Activated CD4-positive, alpha-beta T cell treated with anti-CD3 and anti-CD28 coated beads for 36 hours (primary cell): ENCODE results near the gene TRIM67. TPM values are rescaled to one million over a fixed set of nuclear protein-coding genes. Genes with fewer than 3 reads are reported as not detected.

Experiments
- ATAC-seq: fragments of 200-7000 bp; cut with Tn5 transposase; one replicate; pipeline ENCODE4 v1.10.0; 2021; ENCODE audit warnings: mild to moderate bottlenecking, moderate library complexity
- CTCF ChIA-PET: fragments of 350-600 bp; sonication (Branson Sonifier 250); formaldehyde crosslinking; loops from one replicate; lab custom pipeline; 2021; ENCODE audit warnings: antibody characterized with exemption; lab: Charles Lee
- POLR2A ChIA-PET: fragments of 350-600 bp; sonication (Branson Sonifier 250); formaldehyde crosslinking; loops from one replicate; lab custom pipeline; 2021; ENCODE audit warnings: antibody characterized with exemption, inconsistent platforms; lab: Charles Lee
- DNase-seq: peaks from one replicate; pipeline ENCODE4 v3.0.0-alpha.2; 2020
- H3K27ac Mint-ChIP-seq: one replicate; pipeline ENCODE4 v1.8.0; 2021; ENCODE audit warnings: mixed read lengths
- H3K27me3 Mint-ChIP-seq: one replicate; pipeline ENCODE4 v1.8.0; 2021; ENCODE audit warnings: mixed read lengths
- H3K36me3 Mint-ChIP-seq: one replicate; pipeline ENCODE4 v1.8.0; 2021; ENCODE audit warnings: low read depth, mixed read lengths
- H3K4me1 Mint-ChIP-seq: one replicate; pipeline ENCODE4 v1.8.0; 2021; ENCODE audit warnings: mixed read lengths
- H3K4me3 Mint-ChIP-seq: one replicate; pipeline ENCODE4 v1.8.0; 2021; ENCODE audit warnings: mild to moderate bottlenecking, moderate library complexity, mixed read lengths
- H3K9me3 Mint-ChIP-seq: one replicate; pipeline ENCODE4 v1.8.0; 2021; ENCODE audit warnings: low read depth, mixed read lengths
- intact Hi-C, 2 experiments: fragments of 100-400 bp; cut with DNase I in 1 of 2; cut with micrococcal nuclease in 1 of 2; formaldehyde crosslinking; loops; one replicate each; pipeline versions ENCODE4 v1.14.2 to v1.15.1; 2022 to 2024; cut with DNase I, micrococcal nuclease
- total RNA-seq, 2 experiments: library from RNA; stranded (reverse); gene quantifications; one replicate each; pipeline ENCODE4 v1.2.3, GENCODE V29; 2021

Gene TRIM67
- total RNA-seq, 2 experiments from 2014 or later: not detected

DNA sequence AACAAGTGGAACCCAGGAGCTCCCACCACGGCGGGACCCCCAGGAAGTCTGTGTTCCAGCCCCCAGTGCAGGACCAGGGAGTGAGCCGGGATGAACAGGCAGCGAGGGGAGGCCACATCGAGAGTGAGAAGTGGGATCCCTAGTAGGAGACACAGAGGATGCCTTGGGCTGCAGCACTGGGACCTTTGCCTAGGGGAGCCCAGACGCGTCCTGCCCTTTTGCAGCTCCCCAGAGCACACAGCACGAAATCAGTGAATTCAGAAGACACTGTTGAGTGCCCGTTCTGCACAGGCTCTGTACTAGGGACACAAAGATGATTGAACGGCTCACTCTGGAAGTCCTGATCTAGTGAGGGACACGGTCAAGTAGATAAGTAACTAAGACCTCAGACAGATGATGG is 23.5 kb downstream of the TRIM67 start:
- H3K9me3 Mint-ChIP-seq: no peaks in the 10 kb centered on the region
- peaks cover 23% of the 10 kb centered on the region for H3K27me3 Mint-ChIP-seq
- no peaks in the 10 kb centered on the region for H3K36me3 Mint-ChIP-seq
- no peak overlapping the region for H3K4me3 Mint-ChIP-seq
- H3K27ac Mint-ChIP-seq: no peak overlapping the region
- no peak for DNase-seq
- ATAC-seq: no peak
- ChIA-PET POLR2A (no interaction called here), CTCF (no interaction called here)
- intact Hi-C loops: no loop called here
- no peaks in the 10 kb centered on the region for H3K4me1 Mint-ChIP-seq

DNA sequence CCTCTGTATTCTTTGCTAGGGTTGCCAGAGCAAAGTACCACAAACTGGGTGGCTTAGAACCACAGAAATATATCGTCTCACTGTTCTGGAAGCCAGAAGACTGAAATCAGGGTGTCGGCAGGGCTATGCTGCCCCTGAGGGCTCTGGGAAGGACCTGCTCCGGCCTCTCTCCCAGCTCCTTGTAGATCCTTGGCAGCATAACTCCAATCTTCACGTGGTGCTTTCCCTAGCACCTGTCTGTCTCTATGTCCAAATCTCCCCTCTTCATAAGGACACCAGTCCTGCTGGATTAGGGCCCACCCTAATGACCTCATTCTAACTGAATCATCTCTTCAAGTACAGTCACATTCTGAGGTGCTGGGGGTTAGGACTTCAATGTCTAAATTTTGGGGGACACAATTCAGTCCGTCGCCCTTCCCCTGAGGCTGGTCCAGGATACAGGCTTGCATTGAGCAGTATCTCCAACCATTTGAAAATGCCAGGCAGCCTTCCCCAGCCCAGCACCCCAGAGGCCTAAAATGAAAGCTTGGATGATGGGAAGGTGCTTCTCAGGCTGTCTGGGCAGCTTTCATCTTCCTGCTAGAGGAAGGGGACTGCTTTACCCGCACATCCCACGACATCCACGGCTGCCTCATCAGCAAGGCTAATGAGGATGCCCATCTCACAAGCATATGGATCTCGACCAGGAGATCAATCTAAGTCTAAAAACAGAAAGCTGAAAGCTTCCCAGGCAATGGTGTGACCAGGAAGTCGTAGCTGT is 24.7 kb downstream of the TRIM67 start:
- peaks cover 22% of the 10 kb centered on the region for H3K27me3 Mint-ChIP-seq
- ATAC-seq (no peak), DNase-seq (no peak)
- ChIA-PET CTCF (no interaction called here), POLR2A (no interaction called here)
- no peaks in the 10 kb centered on the region for H3K9me3 Mint-ChIP-seq
- no peak overlapping the region for H3K27ac Mint-ChIP-seq
- intact Hi-C loops: no loop called here
- no peak overlapping the region for H3K4me3 Mint-ChIP-seq
- H3K36me3 Mint-ChIP-seq: no peaks in the 10 kb centered on the region
- no peaks in the 10 kb centered on the region for H3K4me1 Mint-ChIP-seq

DNA sequence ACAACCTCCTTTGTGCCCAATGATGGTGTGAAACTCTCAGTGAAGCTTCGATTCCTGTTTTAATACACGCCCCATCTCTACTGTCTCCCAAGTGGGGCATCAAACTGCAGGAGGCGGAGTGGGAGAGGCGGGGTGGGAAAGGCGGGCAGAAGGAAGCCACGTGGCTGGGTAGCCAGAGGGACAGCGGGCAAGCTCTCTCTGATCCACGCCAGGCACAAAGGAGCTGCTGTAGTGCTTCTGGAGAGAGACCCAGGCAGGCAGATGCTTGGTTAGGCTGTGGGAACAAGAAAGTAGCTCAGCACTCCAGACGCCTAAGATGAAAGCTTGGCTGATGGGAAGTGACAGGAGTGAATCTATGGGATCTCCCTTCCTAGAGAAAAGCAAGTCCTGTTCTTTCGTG is 25.7 kb downstream of the TRIM67 start:
- no peak overlapping the region for H3K27ac Mint-ChIP-seq
- DNase-seq (no peak), ATAC-seq (no peak)
- peaks cover 20% of the 10 kb centered on the region for H3K27me3 Mint-ChIP-seq
- intact Hi-C loops: no loop called here
- H3K9me3 Mint-ChIP-seq: no peaks in the 10 kb centered on the region
- H3K4me1 Mint-ChIP-seq: no peaks in the 10 kb centered on the region
- POLR2A ChIA-PET: no interaction called here
- CTCF ChIA-PET: interaction anchor here (1.1 kb wide), 1 partner anchor 41 kb away, joined by 5 read pairs; no protein-coding TSS in a partner anchor
- no peak overlapping the region for H3K4me3 Mint-ChIP-seq
- no peaks in the 10 kb centered on the region for H3K36me3 Mint-ChIP-seq

DNA sequence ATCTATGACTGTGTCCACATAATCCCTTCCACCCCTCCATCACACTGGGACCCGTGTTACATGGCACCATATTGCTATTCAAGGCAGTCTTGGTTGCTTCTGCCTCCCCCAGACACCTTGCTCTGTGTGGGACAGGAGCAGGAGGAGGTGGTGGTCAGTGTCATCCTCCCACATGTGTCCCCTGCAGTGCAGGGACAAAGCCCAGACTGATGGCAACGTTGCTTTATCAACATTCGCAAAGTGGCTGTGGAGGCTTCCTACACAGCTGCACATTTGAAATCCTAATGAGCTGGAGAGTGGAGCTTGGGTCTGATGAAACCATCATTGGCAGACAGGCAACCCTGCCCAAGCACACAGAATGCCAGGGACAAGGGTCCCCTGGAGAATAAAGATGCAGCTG is 26.2 kb downstream of the TRIM67 start:
- ChIA-PET POLR2A (no interaction called here), CTCF (interaction anchor here (0.6 to 1.1 kb wide), 2 partner anchors 41 to 171 kb away, joined by 3 to 5 read pairs; no protein-coding TSS in a partner anchor)
- DNase-seq (no peak), ATAC-seq (no peak)
- no peak overlapping the region for H3K27ac Mint-ChIP-seq
- H3K4me1 Mint-ChIP-seq: no peaks in the 10 kb centered on the region
- H3K4me3 Mint-ChIP-seq: no peak overlapping the region
- H3K9me3 Mint-ChIP-seq: no peaks in the 10 kb centered on the region
- H3K27me3 Mint-ChIP-seq: peaks cover 20% of the 10 kb centered on the region
- intact Hi-C loops: no loop called here
- H3K36me3 Mint-ChIP-seq: no peaks in the 10 kb centered on the region

DNA sequence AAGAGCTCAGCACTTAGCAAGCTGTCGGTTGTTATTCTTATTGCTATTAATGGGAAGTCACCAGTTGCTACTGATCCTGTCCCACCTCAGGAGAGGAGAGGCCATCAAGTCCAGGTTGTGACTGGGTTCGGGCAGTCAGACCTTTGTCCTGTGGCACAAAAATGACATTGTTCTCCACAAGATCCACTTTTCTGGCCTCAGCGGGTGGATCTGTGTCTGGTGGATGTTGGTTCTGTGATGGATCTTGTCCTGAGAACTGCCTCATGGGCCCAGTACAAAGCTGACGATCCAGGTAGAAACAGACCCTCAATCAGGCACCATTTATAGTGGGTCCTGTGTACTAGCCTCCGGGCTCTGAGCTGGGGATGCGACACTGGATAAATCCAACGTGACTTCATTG is 26.9 kb downstream of the TRIM67 start:
- CTCF ChIA-PET: interaction anchor here (0.6 kb wide), 1 partner anchor 170 kb away, joined by 3 read pairs; no protein-coding TSS in a partner anchor
- H3K27ac Mint-ChIP-seq: no peak overlapping the region
- POLR2A ChIA-PET: no interaction called here
- no peaks in the 10 kb centered on the region for H3K4me1 Mint-ChIP-seq
- H3K4me3 Mint-ChIP-seq: no peak overlapping the region
- no peak for ATAC-seq
- H3K27me3 Mint-ChIP-seq: peaks cover 20% of the 10 kb centered on the region
- intact Hi-C loops: no loop called here
- no peaks in the 10 kb centered on the region for H3K9me3 Mint-ChIP-seq
- no peaks in the 10 kb centered on the region for H3K36me3 Mint-ChIP-seq
- DNase-seq: no peak

DNA sequence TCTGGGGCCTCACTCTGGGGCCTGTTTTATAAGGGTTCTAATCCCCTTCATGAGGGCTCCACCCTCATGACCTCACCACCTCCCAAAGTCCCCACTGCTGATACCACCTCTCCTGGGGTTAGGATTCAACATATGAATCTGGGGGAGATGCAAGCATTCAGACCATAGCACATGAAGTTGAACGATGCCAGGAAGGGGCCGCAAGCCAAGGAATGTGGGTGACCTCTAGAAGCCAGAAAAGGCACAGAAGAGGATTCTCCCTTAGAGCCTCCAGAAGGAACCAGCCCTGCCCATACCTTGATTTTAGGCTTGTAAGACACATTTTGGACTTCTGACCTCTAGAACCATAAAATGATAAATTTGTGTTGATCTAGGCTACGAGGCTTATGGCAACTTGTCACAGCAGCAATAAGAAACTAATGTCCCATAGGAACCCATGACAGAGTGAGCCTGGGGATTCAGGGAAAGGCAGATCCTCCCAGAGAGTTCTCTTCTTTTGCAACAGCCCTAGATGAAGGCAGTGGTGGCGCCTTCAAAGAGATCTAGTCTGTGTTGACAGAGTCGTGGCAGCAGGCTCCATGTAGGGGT is 27.9 kb downstream of the TRIM67 start:
- intact Hi-C loops: no loop called here
- DNase-seq (no peak), ATAC-seq (no peak)
- CTCF ChIA-PET: no interaction called here
- H3K4me1 Mint-ChIP-seq: no peaks in the 10 kb centered on the region
- no peak overlapping the region for H3K4me3 Mint-ChIP-seq
- POLR2A ChIA-PET: no interaction called here
- H3K27ac Mint-ChIP-seq: no peak overlapping the region
- peaks cover 20% of the 10 kb centered on the region for H3K27me3 Mint-ChIP-seq
- no peaks in the 10 kb centered on the region for H3K36me3 Mint-ChIP-seq
- no peaks in the 10 kb centered on the region for H3K9me3 Mint-ChIP-seq

DNA sequence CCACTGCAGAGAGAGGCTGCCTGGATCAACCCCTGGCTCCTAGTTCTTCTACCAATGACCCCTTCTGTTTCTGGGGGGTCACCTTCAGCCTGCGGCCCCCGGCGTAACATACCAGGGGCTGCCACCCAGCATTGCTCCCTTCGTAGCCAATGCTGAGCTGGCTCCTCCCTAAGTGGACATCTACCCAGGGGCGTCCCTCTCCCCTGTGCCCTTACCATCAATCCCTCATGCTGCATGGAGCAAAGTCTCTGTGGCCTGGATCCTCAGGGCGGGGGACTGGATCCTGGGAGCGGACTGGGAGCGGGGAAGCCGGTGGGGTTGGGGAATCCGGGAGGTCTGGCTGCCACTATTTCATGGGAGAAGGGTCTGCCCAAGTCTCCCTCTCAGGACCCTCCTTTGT is 28.6 kb downstream of the TRIM67 start:
- Mint-ChIP-seq H3K36me3 (no peaks in the 10 kb centered on the region), H3K27ac (no peak overlapping the region), H3K27me3 (peaks cover 20% of the 10 kb centered on the region), H3K9me3 (no peaks in the 10 kb centered on the region), H3K4me1 (no peaks in the 10 kb centered on the region), H3K4me3 (no peak overlapping the region)
- ChIA-PET CTCF (no interaction called here), POLR2A (no interaction called here)
- ATAC-seq (no peak), DNase-seq (no peak)
- intact Hi-C loops: no loop called here

DNA sequence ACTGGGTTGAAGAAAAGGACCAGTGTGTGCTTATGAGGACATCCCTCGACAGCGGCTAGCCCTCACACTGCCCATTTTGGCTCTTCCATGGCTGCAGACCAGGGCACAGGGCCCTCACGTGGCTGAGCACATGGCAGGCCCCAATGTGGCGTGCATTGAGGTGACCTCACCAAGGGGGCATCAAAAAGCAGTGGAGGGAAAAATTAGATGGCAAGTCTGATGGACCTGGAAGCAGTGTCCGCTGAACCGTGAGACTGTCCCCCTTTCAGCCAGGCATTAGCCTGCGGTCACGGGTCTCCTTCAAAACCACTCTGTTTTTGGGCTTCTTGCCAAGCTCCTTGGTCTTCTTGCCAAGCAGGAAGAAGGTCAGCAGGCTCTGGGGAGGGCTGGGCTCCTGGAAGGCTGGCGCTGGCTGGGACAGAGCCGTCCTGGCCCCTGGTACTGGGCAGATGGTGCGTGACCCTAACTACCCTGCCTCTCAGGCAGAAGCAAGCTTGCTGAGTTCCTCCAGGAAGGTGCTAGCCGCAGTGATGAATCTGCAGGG is 30.8 kb downstream of the TRIM67 start:
- POLR2A ChIA-PET: no interaction called here
- intact Hi-C loops: no loop called here
- ATAC-seq: no peak

DNA sequence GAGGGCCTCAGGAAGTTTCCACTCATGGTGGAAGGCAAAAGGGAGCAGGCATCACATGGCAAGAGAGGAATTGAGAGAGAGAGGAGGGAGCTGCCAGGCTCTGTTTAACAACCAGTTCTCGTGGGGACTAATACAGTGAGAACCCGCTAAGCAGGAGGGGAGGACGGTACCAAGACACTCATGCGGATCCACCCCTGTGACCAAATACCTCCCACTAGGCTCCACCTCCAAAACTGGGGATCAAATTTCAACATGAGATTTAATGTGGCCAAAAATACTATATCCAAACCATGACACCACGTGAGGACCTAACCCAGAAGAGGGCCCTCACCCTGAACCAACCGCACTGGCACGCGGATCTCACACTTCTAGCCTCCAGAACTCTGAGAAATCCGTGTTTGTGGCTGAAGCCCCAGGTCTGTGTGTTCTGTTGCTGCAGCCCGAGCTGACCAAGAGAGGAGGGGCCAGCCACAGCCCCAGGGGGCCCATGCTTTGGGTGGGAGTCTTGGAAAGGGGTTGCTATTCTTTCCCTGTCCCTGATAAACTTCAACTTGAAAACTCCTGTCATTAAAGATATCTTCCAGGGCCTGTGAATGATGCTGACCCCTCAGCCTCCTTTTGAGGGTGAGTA is 32.0 kb downstream of the TRIM67 start:
- no peaks in the 10 kb centered on the region for H3K4me1 Mint-ChIP-seq
- peaks cover 3% of the 10 kb centered on the region for H3K27me3 Mint-ChIP-seq
- H3K27ac Mint-ChIP-seq: no peak overlapping the region
- intact Hi-C loops: no loop called here
- DNase-seq (no peak), ATAC-seq (no peak)
- ChIA-PET POLR2A (no interaction called here), CTCF (interaction anchor here (1.0 to 1.4 kb wide), 2 partner anchors 16 to 17 kb away, joined by 3 to 4 read pairs; no protein-coding TSS in a partner anchor)
- no peak overlapping the region for H3K4me3 Mint-ChIP-seq
- H3K9me3 Mint-ChIP-seq: no peaks in the 10 kb centered on the region
- no peaks in the 10 kb centered on the region for H3K36me3 Mint-ChIP-seq

More for the DNA sequence above, 30.8 kb downstream of the TRIM67 start:
- CTCF ChIA-PET: no interaction called here
- H3K36me3 Mint-ChIP-seq: no peaks in the 10 kb centered on the region
- no peaks in the 10 kb centered on the region for H3K4me1 Mint-ChIP-seq
- no peak overlapping the region for H3K27ac Mint-ChIP-seq
- no peak for DNase-seq
- H3K9me3 Mint-ChIP-seq: no peaks in the 10 kb centered on the region
- no peak overlapping the region for H3K4me3 Mint-ChIP-seq
- H3K27me3 Mint-ChIP-seq: peaks cover 12% of the 10 kb centered on the region

DNA sequence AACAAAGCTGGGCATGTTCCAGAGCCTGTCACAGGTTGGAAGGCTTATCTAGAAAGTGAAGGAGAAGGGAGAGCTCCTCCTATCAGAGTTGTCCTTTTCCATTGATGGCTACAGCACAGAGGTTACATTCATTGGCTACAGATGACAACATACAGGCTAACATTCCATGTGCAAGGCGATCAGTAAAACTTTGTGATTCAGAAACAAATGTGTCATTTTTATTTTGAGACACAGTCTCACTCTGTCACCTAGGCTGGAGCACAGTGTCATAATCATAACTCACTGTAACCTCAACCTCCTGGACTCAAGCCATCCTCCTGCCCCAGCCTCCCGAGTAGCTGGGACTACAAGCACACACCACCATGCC is 32.6 kb downstream of the TRIM67 start:
- Mint-ChIP-seq H3K36me3 (no peaks in the 10 kb centered on the region), H3K27me3 (peaks cover 2% of the 10 kb centered on the region), H3K4me3 (no peak overlapping the region), H3K27ac (no peak overlapping the region), H3K9me3 (no peaks in the 10 kb centered on the region), H3K4me1 (no peaks in the 10 kb centered on the region)
- ATAC-seq (no peak), DNase-seq (no peak)
- CTCF ChIA-PET: interaction anchor here (1.4 kb wide), 1 partner anchor 16 kb away, joined by 4 read pairs; no protein-coding TSS in a partner anchor
- intact Hi-C loops: no loop called here
- POLR2A ChIA-PET: no interaction called here

DNA sequence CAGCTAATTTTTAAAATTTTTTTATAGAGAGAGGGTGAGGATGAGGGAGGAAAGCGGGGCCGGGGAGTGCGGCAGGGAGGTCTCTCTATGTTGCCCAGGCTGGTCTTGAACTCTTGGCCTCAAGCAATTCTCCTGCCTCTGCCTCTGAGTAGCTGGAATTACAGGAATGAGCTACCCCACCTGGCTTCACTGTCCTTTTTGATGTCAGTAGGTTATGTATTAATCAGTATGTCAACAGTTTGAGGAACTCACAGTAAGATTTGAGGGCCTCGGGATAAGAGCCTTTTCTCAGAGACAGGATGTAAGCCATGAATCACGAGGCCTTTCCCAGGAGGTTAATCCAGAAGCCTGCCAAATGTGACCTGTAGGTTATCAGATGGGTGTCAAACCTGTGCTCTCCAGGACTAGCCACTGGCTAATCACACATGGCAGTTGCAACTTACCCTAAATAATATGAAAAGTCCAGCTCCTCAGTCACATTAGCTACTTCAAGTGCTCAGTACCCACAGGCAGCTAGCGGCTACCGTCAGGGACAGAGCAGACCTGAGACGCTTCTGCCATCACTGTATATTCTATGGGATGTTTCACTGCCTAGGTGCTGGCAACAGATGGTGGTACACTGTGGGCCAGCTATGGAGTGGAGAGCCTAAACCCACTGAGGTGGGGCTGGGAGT is 33.1 kb downstream of the TRIM67 start:
- Mint-ChIP-seq H3K36me3 (no peaks in the 10 kb centered on the region), H3K27me3 (peaks cover 2% of the 10 kb centered on the region), H3K4me3 (no peak overlapping the region), H3K4me1 (no peaks in the 10 kb centered on the region), H3K9me3 (no peaks in the 10 kb centered on the region), H3K27ac (no peak overlapping the region)
- DNase-seq (no peak), ATAC-seq (no peak)
- intact Hi-C loops: no loop called here
- CTCF ChIA-PET: interaction anchor here (1.4 kb wide), 1 partner anchor 16 kb away, joined by 4 read pairs; no protein-coding TSS in a partner anchor
- POLR2A ChIA-PET: no interaction called here
